GM21786 (cell line): ENCODE results near the gene MAPK8IP3.
"Not testable (repeated sequence)": the region's sequence is repeated elsewhere in the genome, so short reads cannot be mapped to it uniquely, and the experiment has no call there.

Experiments
- ATAC-seq: cut with Tn5 transposase; IDR thresholded peaks from one replicate; pipeline ENCODE4 v1.9.1; 2021; ENCODE audit not compliant: unreplicated experiment

MAPK8IP3 gene

DNA sequence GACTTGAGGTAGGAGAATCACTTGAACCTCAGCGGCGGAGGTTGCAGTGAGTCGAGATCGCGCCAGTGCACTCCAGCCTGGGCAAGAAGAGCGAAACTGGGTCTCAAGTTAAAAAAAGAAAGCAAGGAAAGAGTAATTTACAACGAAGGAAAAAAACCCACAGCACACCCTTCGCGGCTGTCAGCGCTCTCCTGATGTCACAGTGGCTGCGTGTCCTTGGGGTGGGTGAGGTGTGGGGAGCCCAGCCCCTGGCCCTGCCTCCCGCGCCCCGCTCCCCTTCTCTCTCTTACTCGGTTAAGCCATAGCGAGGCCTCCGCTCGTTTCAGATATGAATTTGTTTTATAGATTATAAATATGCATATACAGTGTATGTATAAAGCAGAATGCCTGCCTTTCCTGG is 28.7 kb upstream of the MAPK8IP3 start:
- no peak for ATAC-seq

DNA sequence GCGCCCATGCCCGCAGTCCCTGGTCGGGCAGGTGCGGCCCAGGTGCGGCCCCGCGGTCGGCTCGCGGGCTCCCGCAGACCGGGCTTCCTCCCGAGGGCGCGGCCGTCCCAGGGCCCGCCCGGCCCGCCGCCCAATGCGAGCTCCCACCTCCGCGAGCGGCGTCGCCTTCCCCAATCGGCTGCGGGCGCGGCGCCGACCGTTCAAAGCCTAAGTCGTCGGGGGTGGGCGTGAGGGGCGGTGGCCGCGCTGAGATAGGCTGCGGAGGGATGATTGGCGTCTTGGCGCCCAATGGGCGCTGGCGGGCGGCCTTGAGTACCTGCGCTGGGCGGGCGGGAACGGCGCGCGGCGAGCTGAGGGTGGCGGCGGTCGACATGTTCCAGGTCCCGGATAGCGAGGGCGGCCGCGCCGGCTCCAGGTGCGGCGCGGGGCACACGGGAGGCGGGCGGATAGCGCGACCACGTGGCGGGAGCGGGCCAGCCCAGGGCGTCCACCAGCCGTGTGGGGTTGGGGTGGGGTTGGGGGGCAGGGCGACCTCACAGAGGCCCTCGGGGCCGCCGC is 28.0 kb upstream of the MAPK8IP3 start, which contains the start of gene JPT2:
JPT2 (plus strand) TSS at position 338 of the 558 bp plus-strand sequence; CDS start at position 372, 34 bp downstream.
- peak; percentile 95 for ATAC-seq

DNA sequence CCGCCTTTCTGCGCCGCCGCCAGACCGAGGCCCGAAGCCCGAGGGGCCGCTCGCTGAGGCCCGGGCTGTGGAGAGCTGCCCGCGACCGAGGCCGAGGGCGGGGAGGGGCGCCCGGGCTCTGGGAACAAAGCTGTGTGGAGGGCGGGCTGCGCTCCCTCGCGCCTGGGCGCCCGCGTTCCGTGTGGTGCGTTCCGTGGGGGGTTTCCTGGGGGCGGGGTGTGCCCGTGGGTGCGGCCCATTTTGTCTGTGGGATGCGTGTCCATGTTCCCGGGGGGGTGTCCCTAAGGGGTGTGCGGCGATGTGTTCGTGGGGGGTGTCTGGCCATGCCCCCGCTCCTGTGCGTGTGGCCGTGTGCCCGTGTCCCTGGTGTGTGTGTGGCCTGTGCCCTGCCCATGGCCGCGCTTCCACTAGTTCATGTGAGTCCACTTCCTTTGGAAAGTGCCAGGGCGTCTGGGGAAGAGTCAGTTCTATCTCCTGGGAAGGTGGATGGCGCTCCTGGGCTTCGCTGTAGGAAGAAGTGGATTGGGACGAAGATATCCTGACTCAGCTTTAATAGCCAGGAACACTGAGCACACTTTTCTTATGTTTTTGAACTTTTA is 27.4 kb upstream of the MAPK8IP3 start:
- ATAC-seq, result no peak

DNA sequence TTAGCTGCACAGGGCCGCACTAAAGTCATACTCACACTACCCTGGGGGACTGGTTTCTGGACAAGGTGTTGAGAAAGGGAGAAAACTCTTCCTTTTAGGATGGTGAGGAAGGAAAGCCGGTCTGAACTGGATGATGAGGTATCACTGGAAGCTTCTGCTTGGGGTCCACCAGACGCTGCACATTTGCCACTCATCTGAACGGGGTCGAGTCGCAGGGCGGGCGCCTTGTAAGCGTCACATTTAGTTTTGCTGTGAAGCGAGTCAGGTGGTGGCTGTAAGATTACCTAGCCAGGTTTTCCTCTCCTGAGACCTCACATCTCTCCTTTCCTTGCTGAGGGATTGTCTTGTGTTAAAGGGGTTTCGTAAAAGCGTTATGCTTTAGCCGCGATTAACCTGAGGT is 25.6 kb upstream of the MAPK8IP3 start:
- no peak for ATAC-seq

DNA sequence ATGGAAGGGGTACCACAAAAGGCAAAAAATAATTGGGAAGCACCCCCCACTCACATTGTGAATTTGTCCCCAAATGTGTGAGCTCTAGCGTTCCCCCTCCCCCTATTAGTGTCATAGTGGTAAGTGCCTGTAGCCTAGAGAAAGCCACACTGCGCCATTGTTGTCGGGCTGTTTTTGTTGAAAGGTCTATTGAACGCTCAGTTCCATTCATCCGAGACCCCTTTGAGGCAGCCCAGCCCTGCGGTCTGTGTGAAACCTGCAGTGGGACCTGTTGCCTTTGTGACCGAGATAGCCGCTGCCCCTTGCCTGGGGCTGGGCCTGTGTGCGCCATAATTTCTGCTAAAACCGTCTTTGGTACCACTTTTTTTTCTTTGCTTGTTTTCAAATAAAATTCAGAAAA is 25.0 kb upstream of the MAPK8IP3 start:
- ATAC-seq, result no peak

DNA sequence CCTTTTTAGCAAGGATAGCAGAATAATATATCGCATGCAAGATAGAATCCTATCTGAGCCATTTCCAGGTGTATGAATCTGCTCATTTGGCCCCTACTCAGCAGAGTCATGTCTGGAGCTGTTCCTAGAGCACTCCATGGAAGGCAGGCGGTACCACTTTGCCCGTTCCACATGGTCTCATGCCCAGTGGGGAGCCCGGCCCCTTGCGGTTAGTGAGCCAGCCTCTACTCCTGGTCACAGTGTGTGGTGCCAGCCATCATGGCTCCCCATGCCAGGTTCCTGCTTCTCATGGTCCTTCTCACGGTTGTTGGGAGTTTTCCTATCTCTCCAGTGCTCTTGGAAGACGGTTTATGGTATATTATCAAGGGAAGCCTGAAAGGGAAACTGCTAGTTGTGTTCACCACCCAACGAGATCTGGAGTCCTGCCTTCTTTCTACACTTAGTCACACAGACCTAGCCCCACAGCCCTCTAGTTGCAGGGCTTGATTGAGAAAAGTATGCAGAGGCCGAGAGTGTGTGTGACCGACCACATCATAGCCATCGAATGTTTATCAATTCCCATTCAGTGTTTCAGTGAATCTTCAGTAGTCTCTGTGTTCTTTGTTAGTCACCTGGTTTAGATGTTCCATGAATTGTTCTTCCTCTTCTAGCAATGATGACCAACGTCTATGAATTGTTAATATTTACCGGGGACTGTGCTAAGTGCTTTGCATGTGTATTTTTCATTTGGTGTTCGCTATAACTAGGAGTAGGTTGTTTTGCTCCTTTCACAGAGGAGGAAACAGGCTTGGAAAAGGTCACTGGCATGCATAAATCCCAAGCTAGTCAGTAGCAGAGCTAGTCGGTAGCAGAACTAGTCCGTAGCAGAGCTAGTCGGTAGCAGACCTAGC is 18.3 kb upstream of the MAPK8IP3 start:
- ATAC-seq, result no peak

DNA sequence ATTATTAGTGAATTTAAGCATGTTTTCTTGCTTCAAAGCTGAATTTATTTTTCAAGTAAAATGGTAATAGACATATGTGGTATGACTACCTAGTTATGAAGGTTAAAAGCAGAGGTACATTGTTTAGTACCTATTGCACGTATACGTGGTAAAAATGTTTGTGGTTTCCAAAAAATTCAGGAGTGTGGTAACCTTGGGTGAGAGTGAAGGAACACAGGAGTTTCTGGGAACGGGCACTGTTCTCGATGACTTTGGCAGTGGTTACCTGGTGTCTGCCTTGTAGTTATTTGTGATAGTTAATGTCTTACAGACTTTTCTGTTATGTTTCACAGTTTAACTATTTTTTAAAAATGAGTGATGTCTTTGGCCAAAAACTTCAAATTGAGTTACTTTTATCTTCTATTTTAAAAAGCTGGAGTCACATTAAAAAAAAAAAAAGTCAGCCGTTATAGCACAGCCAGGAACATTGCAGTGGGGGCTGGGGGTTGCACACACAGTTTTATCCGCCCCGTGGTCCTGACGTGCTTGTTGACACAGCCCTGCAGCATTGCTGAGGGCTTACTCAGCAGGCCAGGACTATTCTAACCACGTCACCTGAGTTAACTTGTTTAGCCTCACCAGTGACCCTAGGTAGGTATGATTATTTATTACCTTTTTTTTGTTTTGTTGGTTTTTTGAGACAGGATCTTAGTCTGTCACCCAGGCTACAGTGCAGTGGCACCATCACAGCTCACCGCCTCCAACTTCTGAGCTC is 17.0 kb upstream of the MAPK8IP3 start:
- ATAC-seq, result no peak

DNA sequence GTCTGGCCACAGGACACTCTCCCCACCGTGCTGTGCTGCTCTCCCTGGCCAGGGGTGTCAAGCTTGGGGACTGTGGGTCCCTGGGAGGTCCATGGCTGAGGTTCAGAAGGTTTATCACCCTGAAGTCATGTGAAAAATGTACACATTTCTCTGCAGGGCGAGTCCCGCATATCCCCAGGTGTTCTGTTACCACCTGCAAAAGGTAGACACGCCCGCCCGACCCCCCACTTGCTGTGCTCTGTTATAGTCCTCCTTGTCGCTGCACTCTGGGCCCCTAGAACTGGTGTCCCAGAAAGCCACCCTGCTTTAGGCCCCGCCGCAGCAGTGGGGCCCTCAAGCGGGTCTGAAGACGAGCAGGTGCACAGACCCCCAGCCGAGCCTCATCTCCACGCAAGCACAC is 16.1 kb upstream of the MAPK8IP3 start:
- ATAC-seq, result no peak

DNA sequence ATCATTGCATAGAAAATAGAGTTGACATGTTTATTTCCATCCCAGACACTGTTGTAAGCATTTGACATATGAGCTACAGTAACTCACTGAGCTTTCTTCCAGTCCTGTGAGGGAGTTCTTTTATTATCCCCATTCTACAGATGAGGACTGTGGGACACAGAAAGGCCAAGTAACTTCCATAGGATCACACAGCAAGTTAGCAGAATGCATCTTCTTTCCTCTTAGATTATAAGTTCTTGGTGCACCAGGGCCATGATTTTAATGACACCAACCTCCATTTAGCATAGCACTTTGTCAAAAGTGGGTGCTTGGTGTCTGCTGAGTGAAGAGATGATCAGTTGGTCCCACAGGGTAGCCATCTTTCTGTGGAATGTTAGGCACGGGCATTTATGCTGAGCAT is 15.2 kb upstream of the MAPK8IP3 start:
- no peak for ATAC-seq

DNA sequence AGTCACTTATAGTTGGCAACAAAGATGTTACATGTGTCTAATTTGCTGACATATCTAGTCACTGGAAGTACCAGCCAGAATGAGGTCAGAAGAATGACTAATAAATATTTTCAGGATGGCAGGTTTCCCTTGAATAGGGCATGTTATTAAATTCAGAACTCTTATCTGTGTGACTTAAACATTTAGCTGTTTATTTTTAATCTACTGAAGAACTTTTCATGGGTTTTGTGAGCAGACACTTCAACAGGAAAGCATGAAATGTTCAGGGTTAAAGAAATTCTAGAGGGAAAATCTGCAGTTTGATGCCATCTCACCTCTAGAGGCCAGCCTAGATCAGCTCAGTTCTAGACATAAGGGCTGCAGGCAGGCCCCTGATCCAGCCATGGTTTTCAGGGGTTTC is 14.7 kb upstream of the MAPK8IP3 start:
- ATAC-seq, result no peak

DNA sequence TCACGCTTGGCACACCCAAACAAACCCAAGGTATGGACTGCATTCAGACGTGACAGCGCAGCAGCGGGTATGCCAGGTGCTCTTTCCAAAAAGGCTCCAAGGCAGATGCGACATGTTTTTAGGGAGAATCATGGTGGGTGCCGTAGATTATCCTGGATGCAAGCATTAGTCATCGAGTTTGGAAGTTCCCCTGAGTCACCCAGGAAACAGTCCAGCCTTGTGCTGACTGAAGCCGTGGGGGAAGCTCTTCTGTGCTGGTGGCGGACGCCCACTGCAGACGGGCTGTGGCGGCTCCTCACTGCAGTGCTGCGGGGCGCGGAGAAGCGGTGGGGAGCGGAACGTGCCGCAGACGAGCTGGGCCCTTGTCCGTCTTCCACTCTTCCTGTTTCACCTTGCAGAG is 14.0 kb upstream of the MAPK8IP3 start:
- ATAC-seq, result no peak

DNA sequence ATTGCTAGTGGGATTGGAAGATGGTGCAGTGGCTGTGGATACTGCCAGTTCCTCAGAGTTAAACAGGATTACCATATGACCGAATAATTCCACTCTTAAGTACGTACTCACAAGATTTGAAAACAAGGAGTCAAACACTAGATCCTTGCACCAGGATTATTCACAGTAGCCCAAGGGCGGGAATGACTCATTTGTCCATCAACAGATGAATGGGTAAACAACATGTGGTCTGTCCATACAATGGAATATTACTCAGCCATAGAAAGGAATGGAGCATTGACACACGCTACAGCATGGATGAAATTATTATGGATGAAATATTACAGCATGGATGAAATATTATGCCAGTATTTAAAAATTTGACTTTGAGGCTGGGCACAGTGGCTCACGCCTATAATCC is 9.1 kb upstream of the MAPK8IP3 start:
- no peak for ATAC-seq

DNA sequence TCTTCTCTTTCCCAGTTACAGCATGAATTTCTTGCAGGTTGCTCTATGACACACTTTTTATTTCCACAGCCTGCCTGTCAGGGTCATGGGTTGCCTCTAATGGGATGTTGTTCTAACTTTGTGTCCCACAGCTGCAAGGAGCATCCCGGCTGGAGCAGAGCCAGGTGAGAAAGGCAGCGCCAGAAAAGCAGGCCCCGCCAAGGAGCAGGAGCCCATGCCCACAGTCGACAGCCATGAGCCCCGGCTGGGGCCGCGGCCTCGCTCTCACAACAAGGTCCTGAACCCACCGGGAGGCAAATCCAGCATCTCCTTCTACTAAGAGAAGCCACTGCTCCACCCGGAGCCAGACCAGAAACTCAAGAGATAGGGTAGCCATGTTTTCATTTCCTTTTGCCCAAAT is 7.3 kb upstream of the MAPK8IP3 start:
- ATAC-seq, result no peak

DNA sequence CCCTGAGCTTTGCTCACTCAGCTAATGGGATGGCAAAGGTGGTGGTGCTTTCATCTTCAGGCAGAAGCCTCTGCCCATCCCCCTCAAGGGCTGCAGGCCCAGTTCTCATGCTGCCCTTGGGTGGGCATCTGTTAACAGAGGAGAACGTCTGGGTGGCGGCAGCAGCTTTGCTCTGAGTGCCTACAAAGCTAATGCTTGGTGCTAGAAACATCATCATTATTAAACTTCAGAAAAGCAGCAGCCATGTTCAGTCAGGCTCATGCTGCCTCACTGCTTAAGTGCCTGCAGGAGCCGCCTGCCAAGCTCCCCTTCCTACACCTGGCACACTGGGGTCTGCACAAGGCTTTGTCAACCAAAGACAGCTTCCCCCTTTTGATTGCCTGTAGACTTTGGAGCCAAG is 5.7 kb upstream of the MAPK8IP3 start:
- no peak for ATAC-seq

DNA sequence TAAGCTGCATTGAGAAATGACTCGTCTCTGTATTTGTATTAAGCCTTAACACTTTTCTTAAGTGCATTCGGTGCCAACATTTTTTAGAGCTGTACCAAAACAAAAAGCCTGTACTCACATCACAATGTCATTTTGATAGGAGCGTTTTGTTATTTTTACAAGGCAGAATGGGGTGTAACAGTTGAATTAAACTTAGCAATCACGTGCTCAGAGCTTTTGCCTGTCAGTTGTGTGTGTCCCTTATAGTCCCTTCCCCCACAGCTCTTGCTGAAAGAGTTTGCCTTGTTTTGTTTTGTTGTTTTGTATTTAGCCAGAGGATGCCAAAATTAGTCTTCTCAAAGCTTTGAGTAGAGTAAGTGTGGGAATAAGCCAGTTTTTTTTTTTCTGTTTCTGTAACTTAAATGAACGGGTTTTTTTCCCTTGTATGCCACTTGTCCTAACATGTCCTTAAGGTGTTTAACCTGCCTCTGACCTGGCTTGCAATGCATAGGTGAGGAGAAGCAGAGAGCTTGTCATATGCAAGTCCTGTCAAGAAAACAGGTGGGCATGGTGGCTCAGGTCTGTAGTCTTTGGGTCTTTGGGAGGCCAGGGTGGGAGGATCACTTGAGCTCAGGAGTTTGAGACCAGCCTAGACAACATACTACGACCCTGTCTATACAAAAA is 4.6 kb upstream of the MAPK8IP3 start:
- ATAC-seq, result no peak

DNA sequence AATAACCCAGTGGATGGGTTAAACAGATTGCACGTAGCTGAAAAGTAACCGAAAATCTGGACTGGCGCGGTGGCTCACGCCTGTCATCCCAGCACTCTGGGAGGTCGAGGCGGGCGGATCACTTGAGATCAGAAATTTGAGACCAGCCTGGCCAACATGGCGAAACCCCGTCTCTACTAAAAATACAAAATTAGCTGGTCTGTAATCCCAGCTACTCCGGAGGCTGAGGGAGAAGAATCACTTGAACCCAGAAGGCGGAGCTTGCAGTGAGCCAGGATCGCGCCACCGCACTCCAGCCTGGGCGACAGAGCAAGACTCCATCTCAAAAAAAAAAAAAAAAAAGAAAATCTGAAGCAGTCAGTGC is 689 bp upstream of the MAPK8IP3 start:
- not testable (repeated sequence) for ATAC-seq

DNA sequence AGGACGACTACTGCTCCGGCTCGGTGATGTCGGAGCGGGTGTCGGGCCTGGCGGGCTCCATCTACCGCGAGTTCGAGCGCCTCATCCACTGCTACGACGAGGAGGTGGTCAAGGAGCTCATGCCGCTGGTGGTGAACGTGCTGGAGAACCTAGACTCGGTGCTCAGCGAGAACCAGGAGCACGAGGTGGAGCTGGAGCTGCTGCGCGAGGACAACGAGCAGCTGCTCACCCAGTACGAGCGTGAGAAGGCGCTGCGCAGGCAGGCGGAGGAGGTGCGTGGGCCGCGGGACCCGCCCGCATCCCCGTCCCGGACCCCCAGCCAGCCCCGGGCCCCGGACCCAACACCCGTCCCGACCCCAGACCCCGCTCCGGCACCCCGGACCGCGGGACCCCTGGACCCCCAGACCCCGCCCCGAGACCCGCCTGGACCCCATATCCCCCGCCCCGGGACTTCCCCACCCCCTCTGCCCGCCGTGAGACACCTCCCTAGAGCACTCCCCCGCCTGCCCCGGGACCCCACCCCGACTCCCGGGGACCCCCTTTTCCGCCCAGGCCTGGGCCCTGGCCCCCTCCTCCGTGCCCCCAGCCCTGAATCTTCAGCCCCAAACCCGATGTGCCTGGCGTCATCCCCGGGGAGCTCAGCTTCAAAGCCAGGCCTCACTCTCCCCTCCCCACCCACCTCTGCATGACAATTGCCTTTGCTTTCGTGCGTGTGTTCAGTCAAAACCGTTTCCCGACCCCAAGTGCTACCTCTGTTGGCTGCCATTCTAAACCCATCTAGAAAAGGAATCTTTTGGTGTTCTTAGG is 594 bp downstream of the MAPK8IP3 start:
- ATAC-seq, result peak; percentile 16

DNA sequence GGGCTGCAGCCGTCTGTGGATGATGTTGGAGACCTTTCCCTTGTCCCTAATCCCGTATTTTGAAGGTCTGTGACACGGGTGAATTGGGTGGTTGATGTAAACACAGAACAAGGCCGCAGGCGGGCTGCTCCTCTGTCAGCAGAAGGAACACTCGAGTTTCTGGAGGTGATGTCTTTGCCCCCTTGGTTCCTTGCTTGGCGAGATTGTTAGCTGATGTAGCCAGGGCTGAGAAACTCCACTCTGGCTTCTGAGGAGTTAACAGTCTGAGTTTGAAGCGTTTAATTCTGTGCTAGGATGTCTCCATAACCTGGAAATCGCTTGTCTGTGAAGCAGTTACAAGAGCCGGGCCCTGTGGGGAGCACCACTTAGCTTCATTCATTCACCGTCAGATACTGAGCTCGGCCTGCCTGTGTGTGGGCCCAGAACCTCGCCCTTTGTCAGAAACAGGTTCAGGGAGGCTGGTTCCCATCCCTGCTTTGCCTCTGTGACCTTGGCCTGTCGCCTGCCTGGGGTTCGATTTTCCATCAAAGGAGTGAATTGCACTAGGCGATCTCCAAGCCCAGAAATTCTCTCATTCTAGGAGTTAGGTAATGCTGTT is 1.3 kb downstream of the MAPK8IP3 start:
- no peak for ATAC-seq

DNA sequence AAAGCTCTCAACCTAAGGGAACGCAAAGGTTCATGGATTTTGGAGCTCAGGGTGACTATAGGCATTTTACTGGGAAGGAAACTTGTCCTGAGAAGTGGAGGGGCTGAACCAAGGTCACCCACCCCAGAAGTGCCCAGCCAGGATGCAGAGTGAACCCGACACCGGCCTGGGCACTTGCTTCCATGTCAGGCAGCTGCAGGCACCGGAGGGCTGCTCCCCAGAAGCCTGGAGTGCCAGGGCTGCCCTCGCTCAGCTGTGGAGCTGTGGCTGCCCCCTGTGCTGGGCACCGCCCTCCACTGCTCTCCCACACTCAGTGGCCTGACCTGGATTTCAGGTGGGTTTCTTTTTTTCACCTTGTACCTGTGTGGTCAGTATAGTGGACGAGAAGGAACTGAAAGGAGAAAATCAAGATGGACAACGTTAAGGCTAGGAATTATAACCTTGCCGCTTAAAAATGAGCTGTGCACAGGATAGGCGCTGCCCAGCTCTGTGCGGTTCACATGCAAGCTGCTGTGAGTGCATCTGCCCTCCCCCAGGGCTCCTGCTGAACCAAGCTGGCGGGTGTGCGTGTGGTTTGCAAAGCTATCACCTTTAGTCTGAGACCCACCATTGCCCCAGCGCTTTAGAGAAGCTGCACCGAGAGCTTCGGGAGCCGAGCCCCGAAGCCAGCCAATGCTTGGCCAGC is 2.2 kb downstream of the MAPK8IP3 start:
- no peak for ATAC-seq
